Activated T-cell treated with anti-CD3 and anti-CD28 coated beads for 48 hours (primary cell): ENCODE results near the gene PDE7B.

Experiments
- DNase-seq: peaks from one replicate; pipeline ENCODE4 v3.0.0-alpha.2; 2020; ENCODE audit warnings: low read depth

The PDE7B gene

GRCh38 chr6:135888818-135889217, 37.3 kb downstream of the PDE7B start:
- DNase-seq = no peak

- DNase-seq = no peak
Observed at GRCh38 chr6:135890876-135891275, 39.4 kb downstream of the PDE7B start.

- no peak for DNase-seq
Observed at GRCh38 chr6:135891710-135892109, 40.2 kb downstream of the PDE7B start.

GRCh38 chr6:135895231-135895911, 43.9 kb downstream of the PDE7B start:
- no peak for DNase-seq

- DNase-seq = no peak
Observed at GRCh38 chr6:135897087-135897486, 45.6 kb downstream of the PDE7B start.

GRCh38 chr6:135901774-135902524, 50.4 kb downstream of the PDE7B start:
- no peak for DNase-seq

GRCh38 chr6:135902756-135903331, 51.3 kb downstream of the PDE7B start:
- no peak for DNase-seq

GRCh38 chr6:135904666-135905065, 53.2 kb downstream of the PDE7B start:
- no peak for DNase-seq

GRCh38 chr6:135905604-135906300, 54.3 kb downstream of the PDE7B start:
- no peak for DNase-seq

- DNase-seq = no peak
Observed at GRCh38 chr6:135906542-135906941, 55.0 kb downstream of the PDE7B start.

GRCh38 chr6:135906972-135907465, 55.5 kb downstream of the PDE7B start:
- no peak for DNase-seq

GRCh38 chr6:135909737-135910387, 58.4 kb downstream of the PDE7B start:
- peak; percentile 10 for DNase-seq

- no peak for DNase-seq
Observed at GRCh38 chr6:135910790-135911618, 59.5 kb downstream of the PDE7B start.

GRCh38 chr6:135913785-135914184, 62.3 kb downstream of the PDE7B start:
- no peak for DNase-seq

GRCh38 chr6:135919026-135919425, 67.5 kb downstream of the PDE7B start:
- DNase-seq = no peak

- DNase-seq = no peak
Observed at GRCh38 chr6:135920689-135921088, 69.2 kb downstream of the PDE7B start.

GRCh38 chr6:135921188-135921587, 69.7 kb downstream of the PDE7B start:
- no peak for DNase-seq

- no peak for DNase-seq
Observed at GRCh38 chr6:135922174-135922573, 70.7 kb downstream of the PDE7B start.

- DNase-seq = no peak
Observed at GRCh38 chr6:135922746-135923145, 71.2 kb downstream of the PDE7B start.

- no peak for DNase-seq
Observed at GRCh38 chr6:135932651-135933050, 81.2 kb downstream of the PDE7B start.
